ENCODE results near the gene NXT1. TPM values are rescaled to one million over a fixed set of nuclear protein-coding genes. Genes with fewer than 3 reads are reported as not detected.

The NXT1 gene
- total RNA-seq, 6 experiments from 2014 or later = 3.8 to 11.2 (median 6.1) TPM

- TF ChIP-seq POLR2A (IDR thresholded peaks at IDR 0.05) (no peak), CTCF (IDR thresholded peaks at IDR 0.05) (no peak)
- intact Hi-C loops (cut with DNase I) = no loop called here
- Histone ChIP-seq H3K9me3 (no peaks in the 10 kb centered on the region), H3K36me3 (peaks cover 0 to 7% (median 2%) of the 10 kb centered on the region in 4 donors), H3K27ac (peak overlapping the region; percentile 99 to 100 (median 100)), H3K4me3 (no peak overlapping the region), H3K27me3 (no peaks in the 10 kb centered on the region), H3K4me1 (peaks cover 0 to 23% (median 11%) of the 10 kb centered on the region in 4 donors)
- 46% methylated on average over 1 of the region's 1 CpG for WGBS (ENCODE audit: insufficient coverage, low coverage, low lambda C conversion rate, missing lambda C conversion rate)
- ATAC-seq (no peak), DNase-seq (no peak)
Observed at GRCh38 chr20:23360531-23360930, 9.9 kb downstream of the NXT1 start.

GRCh38 chr20:23361119-23361475, 10.5 kb downstream of the NXT1 start:
- WGBS (ENCODE audit: insufficient coverage, low coverage, low lambda C conversion rate, missing lambda C conversion rate) = 1% methylated on average over 7 of the region's 8 CpGs
- intact Hi-C loops (cut with DNase I) = no loop called here
- TF ChIP-seq CTCF (IDR thresholded peaks at IDR 0.05) = no peak
- TF ChIP-seq POLR2A (IDR thresholded peaks at IDR 0.05) = no peak
- Histone ChIP-seq H3K4me1 (peaks cover 0 to 26% (median 13%) of the 10 kb centered on the region in 4 donors), H3K4me3 (peak overlapping the region; percentile 76 to 88 (median 81)), H3K9me3 (no peaks in the 10 kb centered on the region), H3K36me3 (peaks cover 0 to 8% (median 3%) of the 10 kb centered on the region in 4 donors), H3K27ac (peak overlapping the region; percentile 99 to 100 (median 100)), H3K27me3 (no peaks in the 10 kb centered on the region)
- no peak for DNase-seq
- peak in 1 of 4 donors; percentile 3 for ATAC-seq

- no peak for TF ChIP-seq CTCF (IDR thresholded peaks at IDR 0.05)
- TF ChIP-seq POLR2A (IDR thresholded peaks at IDR 0.05) = peak; percentile 96
- H3K4me1 ChIP-seq = peaks cover 0 to 31% (median 15%) of the 10 kb centered on the region in 4 donors
- ATAC-seq = peak; percentile 84 to 94 (median 89)
Observed at GRCh38 chr20:23361476-23362391, 11.1 kb downstream of the NXT1 start, which contains the start of gene GZF1. Gene GZF1, plus strand, starts transcription at chr20:23362182. Its CDS starts 2,202 bp downstream, at chr20:23364384.

GRCh38 chr20:23362392-23363256, 12.0 kb downstream of the NXT1 start:
- Histone ChIP-seq H3K4me3 (peak overlapping the region; percentile 60 to 88 (median 76)), H3K4me1 (peaks cover 0 to 39% (median 15%) of the 10 kb centered on the region in 4 donors), H3K27ac (peak overlapping the region; percentile 86 to 96 (median 89)), H3K9me3 (no peaks in the 10 kb centered on the region), H3K27me3 (no peaks in the 10 kb centered on the region), H3K36me3 (peaks cover 0 to 8% (median 3%) of the 10 kb centered on the region in 4 donors)
- ATAC-seq (peak in 3 of 4 donors; percentile 0 to 14 (median 0)), DNase-seq (peak in 2 of 3 donors; percentile 61 to 71)
- TF ChIP-seq POLR2A (IDR thresholded peaks at IDR 0.05) (no peak), CTCF (IDR thresholded peaks at IDR 0.05) (peak in 1 of 4 donors; percentile 6)
- WGBS (ENCODE audit: insufficient coverage, low coverage, low lambda C conversion rate, missing lambda C conversion rate) = 19% methylated on average over 12 of the region's 50 CpGs
- intact Hi-C loops (cut with DNase I) = no loop called here

More at GRCh38 chr20:23361476-23362391, 11.1 kb downstream of the NXT1 start, which contains the start of gene GZF1:
- Histone ChIP-seq H3K9me3 (no peaks in the 10 kb centered on the region), H3K4me3 (peak within 1 kb of the TSS; percentile 76 to 88 (median 81)), H3K36me3 (peaks cover 0 to 8% (median 3%) of the 10 kb centered on the region in 4 donors), H3K27ac (peak within 1 kb of the TSS; percentile 99 to 100 (median 100)), H3K27me3 (no peaks in the 10 kb centered on the region)
- DNase-seq = peak; percentile 98 to 99 (median 99)
- intact Hi-C loops (cut with DNase I) = no loop called here
- WGBS (ENCODE audit: insufficient coverage, low coverage, low lambda C conversion rate, missing lambda C conversion rate) = 0% methylated on average over 13 of the region's 114 CpGs
